GM13976 (cell line): Measurements from ENCODE around the gene CLEC16A.

Experiments
- DNase-seq: peaks from one replicate; pipeline ENCODE4 v3.0.0; 2012; ENCODE audit warnings: low spot score
- in situ Hi-C: fragments of 300-500 bp; cut with MboI; formaldehyde crosslinking; loops from one replicate; pipeline ENCODE4 v1.12.0; 2022; ENCODE audit warnings: low sequenced_read_pairs, mixed read lengths, inconsistent platforms; ENCODE audit not compliant: unreplicated experiment
- TF ChIP-seq, protein P1 (sequence below): IDR thresholded peaks from 2 replicates; pipeline ENCODE4 v1.5.1; 2012; ENCODE audit warnings: borderline replicate concordance, mild to moderate bottlenecking; ENCODE audit not compliant: insufficient read depth; ENCODE audit errors: extremely low read depth, missing control alignments, control extremely low read depth

The CLEC16A gene

DNA sequence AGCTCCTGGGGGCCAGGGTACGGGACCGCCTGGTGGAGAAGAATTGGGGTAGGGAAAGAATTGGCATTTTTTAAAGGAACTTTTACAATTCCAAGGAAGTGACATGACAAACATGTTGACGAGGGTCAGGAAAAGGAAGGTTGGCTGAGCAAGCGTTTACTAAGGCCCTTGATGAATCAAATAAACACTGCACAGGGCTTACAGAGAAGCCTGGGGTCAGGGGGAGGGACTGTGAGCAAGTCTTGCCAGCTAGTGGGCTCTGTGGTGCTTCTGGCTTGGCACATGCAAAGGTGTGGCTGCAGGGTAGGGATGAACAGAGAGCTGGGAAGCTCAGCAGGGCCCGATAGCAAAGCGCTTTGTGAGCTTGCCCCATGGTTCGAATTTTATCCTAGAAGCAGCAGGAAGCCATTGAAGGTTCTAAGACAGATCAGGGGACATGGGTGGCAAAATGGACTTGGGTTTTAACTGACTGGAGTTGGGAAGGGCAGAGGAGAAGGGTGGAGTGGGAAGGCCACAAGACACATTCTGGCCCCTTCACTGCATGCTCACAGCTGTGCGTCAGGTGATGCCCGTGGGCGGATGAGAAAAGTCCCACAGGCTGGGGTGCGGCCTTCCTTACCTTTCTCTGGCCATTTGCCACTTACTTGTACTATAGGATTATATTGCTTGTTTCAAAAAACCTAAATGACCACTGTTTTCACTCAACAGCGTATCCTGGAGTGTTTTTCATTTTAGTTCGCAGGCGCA lies 193.8 kb downstream of the CLEC16A start:
- in situ Hi-C loops = no loop called here
- no peak for DNase-seq
- TF ChIP-seq, protein P1, sequence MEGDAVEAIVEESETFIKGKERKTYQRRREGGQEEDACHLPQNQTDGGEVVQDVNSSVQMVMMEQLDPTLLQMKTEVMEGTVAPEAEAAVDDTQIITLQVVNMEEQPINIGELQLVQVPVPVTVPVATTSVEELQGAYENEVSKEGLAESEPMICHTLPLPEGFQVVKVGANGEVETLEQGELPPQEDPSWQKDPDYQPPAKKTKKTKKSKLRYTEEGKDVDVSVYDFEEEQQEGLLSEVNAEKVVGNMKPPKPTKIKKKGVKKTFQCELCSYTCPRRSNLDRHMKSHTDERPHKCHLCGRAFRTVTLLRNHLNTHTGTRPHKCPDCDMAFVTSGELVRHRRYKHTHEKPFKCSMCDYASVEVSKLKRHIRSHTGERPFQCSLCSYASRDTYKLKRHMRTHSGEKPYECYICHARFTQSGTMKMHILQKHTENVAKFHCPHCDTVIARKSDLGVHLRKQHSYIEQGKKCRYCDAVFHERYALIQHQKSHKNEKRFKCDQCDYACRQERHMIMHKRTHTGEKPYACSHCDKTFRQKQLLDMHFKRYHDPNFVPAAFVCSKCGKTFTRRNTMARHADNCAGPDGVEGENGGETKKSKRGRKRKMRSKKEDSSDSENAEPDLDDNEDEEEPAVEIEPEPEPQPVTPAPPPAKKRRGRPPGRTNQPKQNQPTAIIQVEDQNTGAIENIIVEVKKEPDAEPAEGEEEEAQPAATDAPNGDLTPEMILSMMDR = no peak

DNA sequence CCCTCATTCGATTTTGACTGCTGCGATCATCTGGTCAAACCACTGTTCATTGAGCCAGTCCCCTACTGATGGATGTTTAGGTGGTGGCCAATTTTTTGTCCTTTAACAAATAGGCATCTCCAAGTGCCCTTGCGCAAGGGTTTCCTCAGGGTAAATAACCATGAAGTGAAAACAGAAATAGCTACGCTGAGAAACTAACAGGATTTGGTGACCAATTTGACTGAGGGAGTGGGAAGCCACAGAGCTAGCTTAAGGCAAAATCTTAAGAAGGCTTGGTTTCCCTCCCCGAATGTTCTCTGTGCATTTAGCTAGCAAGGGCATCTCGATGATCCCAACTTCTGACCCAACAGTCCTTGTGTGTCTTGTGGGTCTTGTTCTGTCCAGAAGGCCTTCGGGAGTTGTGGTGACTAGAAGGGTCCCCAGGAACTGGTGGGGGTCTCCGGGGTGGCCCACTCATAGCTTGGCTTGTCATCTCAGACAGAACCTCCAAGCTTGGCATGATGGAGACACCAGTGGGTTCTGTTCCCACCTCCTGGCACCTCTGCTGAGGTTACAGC lies 194.5 kb downstream of the CLEC16A start:
- in situ Hi-C loops = no loop called here
- DNase-seq = no peak
- TF ChIP-seq, protein P1 = no peak

DNA sequence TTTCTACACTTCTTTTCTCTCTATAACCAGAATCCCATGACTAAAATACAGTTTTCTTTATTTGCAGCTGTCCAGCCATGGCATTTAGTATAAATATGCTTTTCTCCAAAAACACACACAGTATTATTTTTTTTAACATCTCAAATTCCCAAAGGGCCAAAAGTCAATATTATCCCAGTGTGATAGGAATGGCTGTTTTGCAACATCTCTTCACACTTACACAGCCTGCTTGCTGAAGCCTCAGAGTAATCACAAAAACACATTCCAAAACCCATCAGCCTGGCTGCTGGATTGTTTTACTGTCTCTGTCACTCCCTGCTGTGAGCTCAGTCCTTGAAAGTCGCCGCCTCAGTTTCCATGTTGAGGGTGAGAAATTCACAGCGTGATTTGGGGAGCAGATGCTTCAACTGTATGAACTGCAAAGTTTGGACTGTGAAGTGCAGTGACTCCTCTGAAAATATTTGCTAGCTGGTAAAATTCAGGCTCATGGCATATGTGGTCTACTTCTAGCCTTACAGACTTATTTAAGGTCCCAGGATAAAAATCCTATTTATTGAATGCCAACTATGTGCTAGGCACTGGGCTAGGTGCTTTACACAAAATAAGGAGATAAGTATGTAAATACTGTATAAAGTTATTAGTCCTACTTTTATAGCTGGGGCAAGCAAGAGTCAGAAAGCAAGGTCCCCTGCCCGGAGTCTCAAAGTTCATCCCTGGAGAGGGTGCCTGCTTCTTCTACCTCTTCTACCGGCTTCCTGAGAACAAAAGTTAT lies 195.1 kb downstream of the CLEC16A start:
- no peak for DNase-seq
- in situ Hi-C loops = no loop called here
- TF ChIP-seq, protein P1 = no peak

DNA sequence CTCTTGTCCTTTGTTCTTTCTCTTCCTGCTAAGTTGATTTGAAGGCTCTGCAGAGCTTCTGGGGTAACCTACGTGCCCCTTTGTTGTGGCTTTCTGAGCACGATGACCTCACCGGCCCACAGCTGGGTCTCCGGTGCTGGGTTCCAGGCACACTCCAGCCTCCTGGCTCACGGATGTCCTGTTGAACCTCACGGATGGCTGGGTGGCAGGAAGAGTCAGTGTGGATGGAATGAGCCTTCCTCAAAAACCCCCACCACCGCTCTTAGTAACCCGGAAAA lies 195.7 kb downstream of the CLEC16A start:
- in situ Hi-C loops = no loop called here
- TF ChIP-seq, protein P1 = no peak
- DNase-seq = no peak

DNA sequence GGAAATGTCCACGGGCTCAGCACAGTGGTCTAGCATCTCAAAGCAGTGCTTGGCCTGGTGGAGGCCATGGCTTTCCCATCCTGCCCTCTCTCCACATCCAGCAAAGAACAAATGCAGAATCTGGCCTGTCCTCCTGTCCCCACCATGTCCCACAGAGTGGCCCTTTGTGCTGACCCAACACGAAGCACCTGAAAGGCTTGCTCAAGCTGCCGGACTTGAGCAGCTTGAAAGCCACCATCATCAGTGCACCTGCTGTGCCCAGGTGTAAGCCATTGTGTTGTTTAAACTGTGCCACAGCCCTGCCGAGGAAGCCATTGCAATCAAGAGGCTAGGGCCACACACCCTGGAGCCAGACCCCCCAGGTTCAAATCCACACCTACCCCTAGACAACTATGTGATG lies 196.1 kb downstream of the CLEC16A start:
- TF ChIP-seq, protein P1 = no peak
- in situ Hi-C loops = no loop called here
- no peak for DNase-seq

DNA sequence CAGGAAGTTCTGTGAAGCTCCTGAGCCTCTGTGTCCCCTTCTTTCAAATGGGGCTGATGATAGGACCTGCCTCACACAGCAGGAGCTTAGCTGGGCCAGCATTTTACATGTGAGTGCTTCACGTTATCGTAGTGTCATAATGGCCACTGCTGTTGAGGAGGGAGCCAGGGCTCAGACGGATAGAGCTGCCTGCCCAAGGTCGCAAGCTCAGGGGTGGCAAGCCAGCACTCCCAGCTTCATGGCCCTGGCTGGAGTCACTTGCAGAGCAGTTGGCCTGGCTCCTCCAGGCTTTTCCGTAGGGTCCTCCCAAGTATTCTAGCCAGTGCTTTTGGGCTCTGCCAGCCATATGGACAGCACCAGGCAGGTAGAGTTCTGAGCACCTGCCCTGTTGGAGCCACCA lies 196.5 kb downstream of the CLEC16A start:
- in situ Hi-C loops = no loop called here
- no peak for DNase-seq
- TF ChIP-seq, protein P1 = no peak
